ENCODE results near the gene PTP4A2.
A peak's percentile ranks its signal among the peaks of the same experiment; 100 is the strongest.

PTP4A2 gene

GRCh38 chr1:31919591-31919990, 18.6 kb downstream of the PTP4A2 start:
- Mint-ChIP-seq H3K36me3 (peaks cover 99% of the 10 kb centered on the region), H3K4me1 (peaks cover 50% of the 10 kb centered on the region), H3K9me3 (no peaks in the 10 kb centered on the region), H3K27ac (peak overlapping the region; percentile 52), H3K4me3 (no peak overlapping the region)
- no peak for ATAC-seq
- peak in 1 of 2 donors; percentile 40 for DNase-seq (ENCODE audit: low spot score in 2 of 2)

- H3K27ac Mint-ChIP-seq: no peak overlapping the region
- H3K4me1 Mint-ChIP-seq: peaks cover 54% of the 10 kb centered on the region
- DNase-seq (ENCODE audit: low spot score in 2 of 2) (peak in 1 of 2 donors; percentile 37), ATAC-seq (no peak)
- H3K9me3 Mint-ChIP-seq: no peaks in the 10 kb centered on the region
- H3K4me3 Mint-ChIP-seq: no peak overlapping the region
- peaks cover 100% of the 10 kb centered on the region for H3K36me3 Mint-ChIP-seq
These were observed 22.7 kb downstream of the PTP4A2 start for GRCh38 chr1:31915438-31915837.

GRCh38 chr1:31913968-31914367, 24.2 kb downstream of the PTP4A2 start:
- ATAC-seq (no peak), DNase-seq (ENCODE audit: low spot score in 2 of 2) (peak in 1 of 2 donors; percentile 48)
- H3K4me3 Mint-ChIP-seq: peak overlapping the region; percentile 33
- peaks cover 52% of the 10 kb centered on the region for H3K4me1 Mint-ChIP-seq
- no peaks in the 10 kb centered on the region for H3K9me3 Mint-ChIP-seq
- H3K27ac Mint-ChIP-seq: peak overlapping the region; percentile 89
- peaks cover 100% of the 10 kb centered on the region for H3K36me3 Mint-ChIP-seq

- peaks cover 100% of the 10 kb centered on the region for H3K36me3 Mint-ChIP-seq
- peak overlapping the region; percentile 33 for H3K4me3 Mint-ChIP-seq
- no peaks in the 10 kb centered on the region for H3K9me3 Mint-ChIP-seq
These were observed 25.3 kb downstream of the PTP4A2 start for GRCh38 chr1:31912839-31913239.

GRCh38 chr1:31911994-31912780, 26.0 kb downstream of the PTP4A2 start:
- peak in 1 of 2 donors; percentile 32 for DNase-seq (ENCODE audit: low spot score in 2 of 2)
- Mint-ChIP-seq H3K4me3 (peak overlapping the region; percentile 33), H3K36me3 (peaks cover 100% of the 10 kb centered on the region), H3K27ac (peak overlapping the region; percentile 89), H3K9me3 (no peaks in the 10 kb centered on the region), H3K4me1 (peaks cover 53% of the 10 kb centered on the region)
- ATAC-seq: no peak

More at GRCh38 chr1:31912839-31913239, 25.3 kb downstream of the PTP4A2 start:
- H3K4me1 Mint-ChIP-seq: peaks cover 53% of the 10 kb centered on the region
- H3K27ac Mint-ChIP-seq: peak overlapping the region; percentile 89
- peak in 1 of 2 donors; percentile 26 for DNase-seq (ENCODE audit: low spot score in 2 of 2)
- peak; percentile 86 for ATAC-seq

- DNase-seq (ENCODE audit: low spot score in 2 of 2): peak in 1 of 2 donors; percentile 51
- Mint-ChIP-seq H3K9me3 (no peaks in the 10 kb centered on the region), H3K27ac (peak overlapping the region; percentile 1), H3K4me1 (peaks cover 54% of the 10 kb centered on the region), H3K4me3 (peak overlapping the region; percentile 6), H3K36me3 (peaks cover 100% of the 10 kb centered on the region)
- ATAC-seq: peak; percentile 92
These were observed 27.2 kb downstream of the PTP4A2 start for GRCh38 chr1:31910933-31911332.

- Mint-ChIP-seq H3K27ac (no peak overlapping the region), H3K36me3 (peaks cover 98% of the 10 kb centered on the region), H3K4me3 (no peak overlapping the region), H3K9me3 (no peaks in the 10 kb centered on the region), H3K4me1 (peaks cover 66% of the 10 kb centered on the region)
- DNase-seq (ENCODE audit: low spot score in 2 of 2) (no peak), ATAC-seq (no peak)
These were observed 28.5 kb downstream of the PTP4A2 start for GRCh38 chr1:31909691-31910090.

- Mint-ChIP-seq H3K36me3 (peaks cover 73% of the 10 kb centered on the region), H3K4me1 (peaks cover 53% of the 10 kb centered on the region), H3K9me3 (no peaks in the 10 kb centered on the region), H3K4me3 (no peak overlapping the region), H3K27ac (no peak overlapping the region)
- DNase-seq (ENCODE audit: low spot score in 2 of 2): no peak
- ATAC-seq: no peak
These were observed 31.6 kb downstream of the PTP4A2 start for GRCh38 chr1:31906557-31906956.

GRCh38 chr1:31905681-31906080, 32.5 kb downstream of the PTP4A2 start:
- DNase-seq (ENCODE audit: low spot score in 2 of 2) (no peak), ATAC-seq (no peak)
- Mint-ChIP-seq H3K9me3 (no peaks in the 10 kb centered on the region), H3K4me1 (peaks cover 44% of the 10 kb centered on the region), H3K36me3 (peaks cover 67% of the 10 kb centered on the region), H3K27ac (no peak overlapping the region), H3K4me3 (no peak overlapping the region)

GRCh38 chr1:31905093-31905509, 33.1 kb downstream of the PTP4A2 start:
- no peak for ATAC-seq
- H3K4me3 Mint-ChIP-seq: no peak overlapping the region
- peaks cover 42% of the 10 kb centered on the region for H3K4me1 Mint-ChIP-seq
- DNase-seq (ENCODE audit: low spot score in 2 of 2): peak in 1 of 2 donors; percentile 49
- H3K9me3 Mint-ChIP-seq: no peaks in the 10 kb centered on the region
- peaks cover 63% of the 10 kb centered on the region for H3K36me3 Mint-ChIP-seq
- H3K27ac Mint-ChIP-seq: peak overlapping the region; percentile 79

GRCh38 chr1:31904339-31905092, 33.7 kb downstream of the PTP4A2 start:
- peak; percentile 11 for ATAC-seq

GRCh38 chr1:31902510-31902860, 35.7 kb downstream of the PTP4A2 start:
- Mint-ChIP-seq H3K4me3 (no peak overlapping the region), H3K4me1 (peaks cover 32% of the 10 kb centered on the region), H3K9me3 (no peaks in the 10 kb centered on the region), H3K36me3 (peaks cover 37% of the 10 kb centered on the region), H3K27ac (no peak overlapping the region)
- DNase-seq (ENCODE audit: low spot score in 2 of 2): no peak
- no peak for ATAC-seq

More at GRCh38 chr1:31904339-31905092, 33.7 kb downstream of the PTP4A2 start:
- no peaks in the 10 kb centered on the region for H3K9me3 Mint-ChIP-seq
- peak overlapping the region; percentile 79 for H3K27ac Mint-ChIP-seq
- H3K4me3 Mint-ChIP-seq: no peak overlapping the region
- peaks cover 57% of the 10 kb centered on the region for H3K36me3 Mint-ChIP-seq
- peak in 1 of 2 donors; percentile 45 for DNase-seq (ENCODE audit: low spot score in 2 of 2)
- peaks cover 37% of the 10 kb centered on the region for H3K4me1 Mint-ChIP-seq

- H3K27ac Mint-ChIP-seq: no peak overlapping the region
- DNase-seq (ENCODE audit: low spot score in 2 of 2) (peak in 1 of 2 donors; percentile 42), ATAC-seq (peak; percentile 37)
- H3K36me3 Mint-ChIP-seq: peaks cover 32% of the 10 kb centered on the region
- no peaks in the 10 kb centered on the region for H3K9me3 Mint-ChIP-seq
- H3K4me1 Mint-ChIP-seq: peaks cover 32% of the 10 kb centered on the region
- no peak overlapping the region for H3K4me3 Mint-ChIP-seq
These were observed 36.2 kb downstream of the PTP4A2 start for GRCh38 chr1:31901838-31902509.

GRCh38 chr1:31900790-31901189, 37.4 kb downstream of the PTP4A2 start:
- Mint-ChIP-seq H3K4me1 (peaks cover 29% of the 10 kb centered on the region), H3K4me3 (no peak overlapping the region), H3K36me3 (peaks cover 20% of the 10 kb centered on the region), H3K9me3 (no peaks in the 10 kb centered on the region), H3K27ac (no peak overlapping the region)
- DNase-seq (ENCODE audit: low spot score in 2 of 2) (no peak), ATAC-seq (no peak)

- no peak for ATAC-seq
- no peak overlapping the region for H3K27ac Mint-ChIP-seq
- peaks cover 5% of the 10 kb centered on the region for H3K36me3 Mint-ChIP-seq
These were observed 40.6 kb downstream of the PTP4A2 start for GRCh38 chr1:31897526-31898100.

More at GRCh38 chr1:31897526-31898100, 40.6 kb downstream of the PTP4A2 start:
- DNase-seq (ENCODE audit: low spot score in 2 of 2): no peak
- Mint-ChIP-seq H3K4me3 (no peak overlapping the region), H3K4me1 (peaks cover 7% of the 10 kb centered on the region), H3K9me3 (no peaks in the 10 kb centered on the region)
